ENCODE data around the gene SLC39A6.
"Not testable (repeated sequence)": the region's sequence is repeated elsewhere in the genome, so short reads cannot be mapped to it uniquely, and the experiment has no call there.

Gene SLC39A6

DNA sequence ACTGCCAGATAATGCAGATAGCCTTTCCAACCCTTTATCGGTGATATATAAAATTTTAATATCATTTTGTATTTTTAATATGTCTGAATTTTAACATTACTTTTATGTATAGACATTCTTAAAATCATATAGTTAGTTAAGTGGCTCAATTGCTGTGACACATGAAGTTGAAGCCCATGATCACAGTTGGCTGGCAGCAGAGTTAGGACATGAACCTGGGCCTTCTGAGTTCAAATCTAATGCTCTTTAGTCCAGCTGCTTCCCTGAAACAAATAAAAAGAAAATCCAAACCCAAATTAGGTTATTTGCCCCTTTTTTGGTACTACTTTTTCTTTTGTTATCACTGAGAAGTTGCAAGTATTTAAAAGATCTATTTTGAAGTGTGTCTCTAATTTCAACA lies 6.1 kb upstream of the SLC39A6 start:
- DNase-seq, result no peak

DNA sequence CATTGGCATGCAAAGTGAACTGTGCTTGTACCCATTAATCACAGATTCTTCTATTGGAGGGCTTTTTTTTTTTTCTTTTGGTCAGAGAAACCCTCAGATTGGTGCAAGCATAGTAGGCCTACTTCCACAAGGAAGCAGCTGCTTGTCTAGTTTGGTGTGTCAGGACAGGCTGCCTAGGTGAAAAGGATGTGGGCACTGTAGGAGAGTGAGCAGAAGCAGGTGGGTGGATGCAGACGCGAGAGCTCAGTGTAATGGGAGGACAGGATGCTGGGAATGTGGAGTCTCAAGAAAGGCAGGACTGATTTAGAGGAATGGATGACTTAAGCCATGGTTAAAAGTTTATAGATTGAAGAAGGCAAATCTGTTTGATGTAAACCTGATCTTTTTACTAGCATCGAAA lies 3.6 kb upstream of the SLC39A6 start:
- no peak for DNase-seq

DNA sequence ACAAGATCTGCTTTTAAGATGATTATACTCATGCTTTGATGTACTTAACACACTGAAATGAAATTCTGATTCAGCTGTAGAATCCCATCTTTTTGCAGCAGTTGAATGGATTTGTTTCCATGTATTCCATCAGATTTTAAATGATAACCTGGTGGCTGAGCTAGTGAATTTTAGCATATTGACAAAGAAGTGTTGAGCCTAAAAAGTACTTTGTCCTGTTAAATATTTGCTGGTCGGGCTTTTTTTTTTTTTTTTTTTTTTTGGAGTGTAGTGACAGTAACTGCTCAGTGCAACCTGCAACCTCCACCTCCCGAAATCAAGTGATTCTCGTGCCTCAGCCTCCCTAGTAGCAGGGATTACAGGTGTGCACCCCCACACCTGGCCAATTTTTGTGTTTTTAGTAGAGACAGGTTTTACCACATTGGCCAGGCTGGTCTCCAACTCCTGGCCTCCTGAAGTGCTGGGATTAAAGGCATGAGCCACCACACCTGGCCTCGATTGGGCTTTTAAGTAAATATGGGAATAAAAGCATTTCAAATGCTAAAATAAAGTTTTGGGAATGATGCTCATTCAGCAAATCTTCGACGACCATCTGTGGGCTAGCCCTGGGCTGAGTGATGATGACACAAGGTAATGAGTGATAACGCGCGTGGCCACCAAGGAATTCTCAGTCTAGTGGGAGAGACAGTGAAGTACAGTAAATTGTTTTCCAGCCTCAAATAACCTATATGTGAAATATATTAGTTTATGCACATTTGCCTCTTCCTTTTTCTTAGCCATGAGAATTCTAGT lies 2.7 kb upstream of the SLC39A6 start:
- no peak for DNase-seq

DNA sequence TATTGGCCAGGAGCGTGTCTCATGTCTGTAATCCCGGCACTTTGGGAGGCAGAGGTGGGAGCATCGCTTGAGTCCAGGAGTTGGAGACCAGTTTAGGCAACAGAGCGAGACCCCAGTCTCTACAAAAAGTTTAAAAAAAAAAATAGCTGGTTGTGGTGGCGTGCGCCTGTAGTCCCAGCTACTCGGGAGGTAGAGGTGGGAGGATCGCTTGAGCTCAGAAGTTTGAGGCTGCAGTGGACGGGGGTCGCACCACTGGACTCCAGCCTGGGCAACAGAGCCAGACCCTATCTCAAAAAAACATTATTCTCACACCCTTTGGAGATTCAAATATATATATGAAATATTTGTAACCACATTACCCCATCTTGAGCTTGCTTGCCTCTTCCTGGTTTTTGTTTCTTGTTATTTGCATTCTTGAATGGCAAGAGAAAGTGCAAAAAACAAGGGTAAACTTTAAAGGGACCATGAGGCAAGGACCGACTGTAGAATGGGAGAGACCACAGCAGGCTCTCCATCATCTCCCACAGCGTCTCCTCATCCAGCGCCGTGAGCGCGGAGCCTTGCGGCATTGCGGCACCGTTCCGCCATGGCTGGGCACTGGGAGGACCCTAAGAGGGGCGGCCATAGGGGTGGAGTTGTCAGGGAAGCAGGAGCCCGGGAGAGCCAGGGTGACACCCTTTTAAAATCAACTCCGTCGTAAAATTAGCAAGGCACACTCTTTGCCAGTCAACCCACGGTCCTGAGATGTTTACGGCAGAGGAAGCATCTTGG lies 1.9 kb upstream of the SLC39A6 start:
- DNase-seq, result no peak

DNA sequence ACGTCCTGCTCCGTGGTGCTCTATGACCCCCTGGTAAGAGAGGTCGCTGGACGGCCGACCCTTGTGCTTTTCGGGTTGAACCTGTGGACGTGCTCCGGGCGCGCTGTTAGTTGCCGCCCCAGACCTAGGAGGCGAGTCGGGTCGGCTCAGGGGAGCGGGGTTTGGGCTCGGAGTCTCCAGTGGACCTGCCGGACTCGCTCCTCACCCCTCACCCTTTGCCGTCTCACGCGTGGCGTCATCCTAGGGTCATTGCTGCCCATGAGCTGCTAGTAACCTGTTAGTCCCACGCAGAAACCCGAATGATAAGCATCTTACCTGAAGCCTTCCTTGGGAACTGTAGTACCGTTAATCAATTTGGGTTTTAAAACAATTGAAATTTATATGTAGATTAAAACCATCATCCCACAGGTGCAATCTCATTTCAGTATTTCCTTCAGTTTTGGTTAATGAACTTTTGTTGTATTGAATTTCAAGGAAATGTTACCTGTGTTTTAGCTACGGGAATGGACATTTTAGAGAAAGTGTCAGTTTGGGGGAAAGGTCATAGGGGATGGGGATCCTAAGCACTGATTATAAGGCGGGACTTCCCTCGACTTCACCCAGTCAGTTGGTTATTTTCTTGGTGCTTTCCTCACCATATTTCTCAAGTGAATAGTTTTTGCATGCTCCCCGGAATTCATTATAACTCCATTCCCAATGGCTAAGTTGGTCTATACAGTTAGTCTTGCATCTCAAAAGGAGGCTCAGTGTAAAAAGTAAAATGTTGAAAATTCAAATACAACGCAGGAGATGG lies 1.1 kb upstream of the SLC39A6 start:
- no peak for DNase-seq

DNA sequence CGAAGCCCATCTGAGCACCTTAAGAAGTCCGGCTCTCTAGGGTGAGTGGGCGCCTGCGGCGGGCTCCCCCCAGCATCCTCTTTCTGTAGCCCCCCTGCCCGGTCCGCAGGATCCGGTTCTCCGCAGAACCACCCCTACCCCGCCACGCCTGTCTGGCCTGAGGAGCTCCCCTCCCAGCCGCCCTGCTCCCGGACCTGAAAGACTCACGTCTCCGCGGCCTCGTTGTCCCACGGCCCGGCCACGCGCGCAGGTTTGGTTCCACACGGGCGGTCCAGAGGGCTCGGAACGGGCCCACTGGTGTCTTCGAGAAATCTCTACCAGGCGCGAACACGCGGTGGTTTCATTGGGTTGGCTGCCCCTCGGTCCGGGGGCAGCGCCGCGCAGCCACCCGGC lies 237 bp downstream of the SLC39A6 start:
- DNase-seq, result no peak

DNA sequence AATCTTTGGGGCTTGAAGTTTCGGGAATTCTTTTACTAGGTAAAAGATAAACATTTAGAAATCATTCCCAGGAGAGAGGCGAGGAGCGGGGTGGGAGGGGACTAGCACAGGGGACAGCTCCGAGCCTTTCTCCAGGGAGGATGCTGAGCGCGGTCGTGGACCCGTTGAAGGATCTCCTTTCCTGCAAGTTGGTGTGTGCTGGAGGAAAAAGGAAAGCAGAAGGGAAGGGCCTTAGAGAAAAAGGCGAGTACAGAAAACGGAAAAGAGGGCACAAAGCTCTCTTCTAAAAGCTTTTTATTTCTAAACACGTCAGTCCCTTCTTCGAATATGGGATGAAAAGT lies 640 bp downstream of the SLC39A6 start:
- no peak for DNase-seq

DNA sequence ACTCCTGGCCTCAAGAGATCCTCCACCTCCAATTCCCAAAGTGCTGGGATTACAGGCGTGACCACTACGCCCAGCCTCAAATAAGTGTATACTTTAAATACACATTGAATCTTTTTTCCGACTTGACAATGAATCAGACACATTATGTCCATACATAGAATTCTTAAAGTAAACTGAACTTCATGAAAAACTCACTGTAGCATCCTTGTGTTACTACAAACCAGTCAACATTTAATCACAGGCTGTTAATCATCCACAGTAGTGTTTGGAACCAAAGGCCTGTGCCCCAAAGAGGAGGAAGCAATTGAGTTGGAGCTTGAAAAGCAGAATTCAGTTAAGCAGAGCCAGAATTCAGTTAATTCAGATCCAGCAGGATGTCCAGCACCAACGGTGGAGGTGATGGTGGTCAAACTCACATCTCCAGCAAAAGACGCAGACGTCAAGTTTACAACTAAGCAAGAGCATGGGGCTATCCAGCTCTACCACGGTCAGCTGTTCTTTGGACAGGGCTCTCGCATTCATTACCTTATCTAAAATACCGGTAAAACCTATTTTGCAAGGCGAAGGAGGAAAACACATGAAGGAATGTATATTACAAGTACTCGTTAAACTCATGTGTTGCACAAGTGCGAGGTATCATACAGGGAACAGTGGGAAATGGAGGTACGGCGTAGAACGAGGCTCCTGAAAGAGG lies 1.2 kb downstream of the SLC39A6 start:
- peak in 1 of 6 experiments; percentile 17 for DNase-seq

DNA sequence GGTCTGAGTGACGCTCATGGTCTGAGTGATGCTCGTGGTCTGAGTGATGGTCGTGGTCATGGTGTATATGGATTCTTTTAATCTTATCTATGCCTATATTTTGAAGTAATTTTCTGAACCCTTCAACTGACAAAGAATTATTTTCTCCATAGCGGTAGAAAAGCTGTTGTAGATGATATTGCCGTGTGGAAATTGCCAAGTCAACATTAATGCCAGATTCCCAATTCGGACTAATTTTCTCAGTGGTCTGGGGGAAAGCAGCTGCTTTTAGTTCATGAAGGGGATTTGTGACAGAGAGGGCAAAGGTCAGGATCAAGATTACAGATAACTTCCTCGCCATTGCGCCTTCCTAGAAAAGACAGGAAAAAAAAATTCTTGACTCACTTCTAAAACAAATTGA lies 2.5 kb downstream of the SLC39A6 start:
- no peak for DNase-seq

DNA sequence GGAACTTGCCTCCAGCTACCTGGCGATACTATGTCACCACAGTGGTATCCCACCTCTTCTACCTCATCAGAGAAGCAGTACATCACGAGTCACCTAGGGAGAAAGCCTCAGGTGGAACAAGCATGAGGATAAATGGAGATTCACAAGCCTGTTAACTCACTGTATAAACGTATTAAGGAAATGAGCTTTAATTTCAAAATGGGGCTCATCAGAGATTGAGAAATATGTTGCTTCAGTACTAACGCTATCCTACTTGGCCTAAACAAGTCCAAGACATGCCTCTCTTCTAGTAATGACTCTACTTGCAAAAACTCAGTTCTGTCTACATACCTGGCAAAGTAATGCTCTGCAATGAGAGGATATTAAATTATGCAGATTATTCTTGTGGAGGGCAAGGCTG lies 4.3 kb downstream of the SLC39A6 start:
- DNase-seq, result no peak

DNA sequence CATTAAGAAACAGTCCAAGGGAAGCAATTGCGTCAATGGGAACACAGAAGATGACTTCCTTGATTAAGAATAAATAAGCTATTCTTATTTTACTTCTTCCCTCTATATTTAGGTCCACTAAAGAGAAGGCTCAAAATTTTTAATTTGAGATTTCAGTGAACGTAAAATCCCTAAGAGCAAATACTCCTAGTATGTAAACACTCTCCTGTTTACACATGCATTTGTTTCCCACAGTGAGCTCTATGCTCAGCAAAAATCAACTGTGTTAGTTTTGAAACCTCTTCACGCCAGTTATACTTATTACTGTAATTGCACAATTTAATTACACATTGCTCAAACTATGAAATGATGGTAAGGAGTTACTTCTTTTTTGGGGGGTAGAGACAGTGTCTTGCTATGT lies 8.8 kb downstream of the SLC39A6 start:
- DNase-seq, result no peak

DNA sequence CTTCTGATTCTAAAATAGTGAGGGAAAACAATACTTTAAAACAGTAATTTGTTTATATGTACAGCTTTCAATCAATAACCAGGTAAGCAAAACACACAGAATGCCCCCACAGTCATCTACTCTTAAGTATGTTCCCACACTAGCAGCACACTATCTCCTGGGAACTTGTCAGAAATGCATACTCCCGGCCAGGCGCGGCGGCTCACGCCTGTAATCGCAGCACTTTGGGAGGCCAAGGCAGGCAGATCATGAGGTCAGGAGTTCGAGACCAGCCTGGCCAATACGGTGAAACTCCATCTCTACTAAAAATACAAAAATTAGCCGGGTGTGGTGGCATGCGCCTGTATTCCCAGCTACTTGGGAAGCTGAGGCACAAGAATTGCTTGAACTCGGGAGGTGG lies 12.4 kb downstream of the SLC39A6 start:
- not testable (repeated sequence) for DNase-seq

DNA sequence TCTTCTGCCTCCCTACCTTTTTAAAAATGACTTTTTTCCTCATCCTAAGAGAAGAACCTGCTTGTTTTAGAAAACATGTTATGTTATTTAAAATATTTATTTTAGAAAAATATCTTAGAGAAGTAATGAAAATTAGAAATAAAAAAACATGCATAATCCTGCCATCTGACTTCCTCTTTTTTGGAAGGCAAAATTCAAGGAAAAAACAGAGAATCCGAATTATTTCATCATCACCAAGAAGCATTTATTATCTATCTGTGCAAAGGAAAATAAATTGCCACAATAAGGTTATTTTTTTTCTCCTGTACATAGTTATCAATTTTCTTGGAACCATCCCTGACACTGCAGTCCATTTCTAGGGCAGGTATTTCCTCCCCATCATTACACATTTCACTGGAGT lies 14.4 kb downstream of the SLC39A6 start:
- no peak for DNase-seq

DNA sequence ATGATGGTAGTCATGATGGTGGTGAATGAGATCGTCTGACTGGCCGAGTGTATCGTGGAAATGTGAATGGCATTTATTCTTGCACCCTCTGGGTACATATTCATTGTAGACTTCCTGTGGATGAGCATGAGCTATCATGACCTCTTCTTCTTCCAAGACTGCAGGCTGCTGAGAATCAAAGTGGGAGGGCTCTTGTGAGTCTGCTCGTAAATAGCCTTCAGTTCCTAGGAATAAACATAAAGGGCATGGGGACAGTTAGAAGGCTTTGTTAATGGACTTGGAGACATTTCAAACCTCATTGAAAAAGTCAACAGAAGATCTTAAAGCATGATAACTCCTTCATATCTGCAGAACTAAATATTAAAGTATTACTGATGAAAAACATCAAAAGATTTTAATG lies 14.9 kb downstream of the SLC39A6 start:
- no peak for DNase-seq

DNA sequence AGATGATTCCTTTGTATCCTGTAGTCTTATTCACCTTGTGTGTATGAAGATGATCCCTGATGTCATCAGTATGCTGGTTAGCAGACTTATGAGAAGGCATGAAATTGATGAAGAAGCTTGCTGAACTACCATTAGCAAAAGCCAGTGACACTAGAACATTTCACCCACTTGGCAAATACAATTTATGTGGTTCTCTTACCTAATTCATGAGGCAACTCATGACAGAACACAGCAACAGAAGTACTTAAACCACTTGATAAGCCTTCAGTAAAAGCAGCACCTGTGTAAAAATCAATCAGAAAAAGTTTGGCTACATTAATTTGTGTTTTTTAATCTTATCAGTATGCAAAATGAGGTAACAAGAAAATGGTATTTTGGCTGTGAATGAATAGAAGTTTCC lies 16.8 kb downstream of the SLC39A6 start:
- DNase-seq, result no peak

DNA sequence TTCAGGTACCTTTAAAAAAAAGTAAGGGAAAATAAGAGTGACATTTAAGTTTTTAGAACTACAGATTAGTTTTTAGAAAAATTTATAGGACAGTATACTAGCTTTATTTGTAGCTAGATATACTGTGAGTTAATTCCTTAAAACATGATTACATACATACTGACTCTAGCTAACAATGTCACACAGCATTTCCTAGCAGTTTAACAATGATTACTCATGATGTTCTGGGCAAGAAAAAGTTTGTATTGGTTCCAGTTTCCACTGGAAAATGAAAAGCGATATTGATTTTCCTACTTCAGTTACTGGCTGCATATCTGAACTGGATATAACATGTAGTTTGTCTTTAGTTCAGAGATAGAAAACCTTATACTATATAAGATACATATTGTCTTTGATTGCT lies 19.4 kb downstream of the SLC39A6 start:
- no peak for DNase-seq

DNA sequence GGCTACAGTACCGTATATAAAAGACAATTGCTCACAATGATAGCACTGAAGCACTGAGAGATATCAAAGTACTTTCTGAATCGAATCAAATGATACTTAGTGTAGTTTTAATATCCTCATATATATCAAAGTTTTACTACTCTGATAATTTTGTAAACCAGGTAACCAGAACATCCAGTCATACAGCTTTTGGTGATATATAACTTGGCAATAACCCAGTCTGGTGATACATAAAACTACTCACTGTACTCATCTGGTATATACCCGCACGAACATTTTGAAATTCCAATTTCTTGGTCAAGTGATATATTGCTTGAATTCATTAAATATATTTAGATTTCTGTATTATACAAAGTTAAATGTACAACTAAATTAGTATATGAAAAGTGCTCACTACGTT lies 20.5 kb downstream of the SLC39A6 start:
- no peak for DNase-seq

DNA sequence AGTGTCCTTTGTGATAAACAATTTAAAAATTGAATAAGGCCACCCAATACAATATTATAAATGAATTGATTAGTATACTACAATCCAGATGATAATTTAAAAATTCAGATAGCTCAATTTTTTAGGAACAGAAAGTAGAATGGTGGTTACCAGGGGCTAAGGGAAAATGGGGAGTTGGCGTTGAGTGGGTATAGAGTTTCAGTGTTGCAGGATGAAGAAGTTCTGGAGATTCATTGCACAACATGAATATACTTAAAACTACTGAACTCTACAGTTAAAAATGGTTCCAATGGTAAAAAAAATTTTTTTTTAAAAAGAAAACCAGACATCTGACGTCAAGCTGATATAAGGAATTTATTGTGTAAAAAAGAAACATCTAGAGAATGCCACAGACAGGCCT lies 20.9 kb downstream of the SLC39A6 start:
- DNase-seq, result no peak

DNA sequence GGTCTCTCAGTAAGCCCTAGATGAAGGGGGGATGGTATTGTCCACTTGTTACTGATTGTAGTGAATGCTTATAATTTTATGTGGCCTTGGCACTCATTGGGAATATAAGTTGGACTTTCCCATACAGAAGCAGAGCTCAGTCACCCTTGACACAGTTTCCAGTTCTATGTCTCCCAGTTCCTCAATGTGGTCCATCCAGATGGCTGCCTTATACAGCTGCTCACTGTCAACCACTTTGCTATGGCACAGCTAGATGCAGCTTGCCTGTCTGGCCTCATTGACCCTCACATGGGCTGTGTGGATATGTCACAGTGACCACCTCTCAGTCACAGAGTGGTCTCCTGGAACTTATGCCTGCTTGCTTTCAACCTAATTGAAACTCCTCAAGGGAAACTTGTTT lies 21.7 kb downstream of the SLC39A6 start:
- DNase-seq, result no peak

DNA sequence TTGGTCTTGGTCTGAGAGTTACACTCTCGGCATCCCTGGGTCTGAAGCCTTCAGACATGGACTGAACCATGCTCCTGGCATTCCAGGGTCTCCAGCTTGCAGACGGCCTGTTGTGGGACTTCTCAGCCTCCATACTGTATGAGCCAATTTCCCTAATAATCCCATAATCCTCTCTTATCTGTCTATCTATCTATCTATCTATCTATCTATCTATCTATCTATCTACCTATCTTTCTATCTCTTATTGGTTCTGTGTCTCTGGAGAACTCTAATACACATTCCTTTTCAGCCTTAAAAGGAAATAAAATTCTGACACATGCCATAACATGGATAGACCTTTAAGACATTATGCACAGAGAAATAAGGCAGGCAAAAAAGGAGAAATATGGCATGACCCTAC lies 24.4 kb downstream of the SLC39A6 start:
- DNase-seq, result no peak

DNA sequence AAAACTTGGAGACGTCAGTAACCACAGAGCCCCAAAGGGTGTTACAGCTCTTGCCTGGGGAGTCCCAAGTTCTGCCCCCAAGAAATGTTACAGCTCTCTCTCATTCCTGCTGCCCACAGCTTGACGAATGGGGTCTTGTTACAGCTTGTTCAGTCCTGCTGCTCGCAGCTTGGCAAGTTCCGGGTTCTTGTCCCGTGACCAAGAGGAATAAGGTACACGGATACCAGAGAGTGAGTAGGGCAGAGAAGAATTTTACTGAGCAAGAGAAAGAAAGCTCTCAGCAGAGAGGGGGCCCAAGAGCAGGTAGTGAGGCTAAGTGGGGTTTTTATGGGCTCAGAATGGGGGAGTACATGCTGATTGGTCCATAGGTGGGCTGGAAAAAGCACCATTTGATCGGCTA lies 27.2 kb downstream of the SLC39A6 start:
- DNase-seq, result no peak

DNA sequence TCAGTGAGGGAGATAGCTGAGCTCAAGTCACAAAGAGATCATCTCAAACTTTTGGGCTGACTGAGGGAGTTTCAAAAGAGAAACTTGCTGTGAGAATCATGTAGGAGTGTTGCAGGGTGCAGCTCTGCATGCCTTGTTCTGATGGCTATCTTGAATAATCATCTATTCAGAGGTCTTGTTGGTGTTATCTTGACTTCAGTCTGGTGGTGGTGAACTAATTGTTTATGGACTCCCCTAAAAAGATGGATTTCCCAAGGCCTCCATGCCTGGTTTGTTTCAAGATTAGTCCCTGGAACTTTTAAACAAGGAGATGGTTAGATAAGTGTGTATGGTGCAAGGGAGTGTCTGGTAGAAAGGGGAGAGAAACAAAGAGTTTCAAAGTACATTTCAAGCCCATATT lies 29.8 kb downstream of the SLC39A6 start:
- DNase-seq, result no peak

DNA sequence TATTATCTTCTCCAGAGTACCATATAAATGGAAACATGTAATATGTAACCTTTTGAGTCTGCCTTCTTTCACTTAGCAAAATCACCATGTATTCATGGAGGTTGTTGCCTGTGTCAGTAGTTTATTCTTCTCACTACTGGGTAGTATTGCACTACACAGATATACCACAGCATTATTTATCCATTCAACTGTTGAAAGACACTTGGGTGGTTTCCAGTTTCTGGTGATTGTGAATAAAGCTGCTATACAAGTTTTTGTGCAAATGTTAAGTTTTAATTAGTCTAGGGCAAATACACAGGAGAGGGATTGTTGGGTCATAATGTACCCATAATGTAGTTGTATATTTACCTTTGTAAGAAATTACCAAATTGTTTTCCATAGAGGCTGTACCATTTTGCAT lies 32.2 kb downstream of the SLC39A6 start:
- DNase-seq, result no peak

Data from stimulated activated naive CD4-positive, alpha-beta T cell (primary cell).